Suppressor macrophage (primary cell): ENCODE results near the gene TLR9.
A peak's percentile ranks its signal among the peaks of the same experiment; 100 is the strongest.

ENCODE experiments used
- DNase-seq, 4 experiments: peaks; one replicate each; pipeline ENCODE4 v3.0.0-alpha.2; 2020 to 2022

TLR9 gene

DNA sequence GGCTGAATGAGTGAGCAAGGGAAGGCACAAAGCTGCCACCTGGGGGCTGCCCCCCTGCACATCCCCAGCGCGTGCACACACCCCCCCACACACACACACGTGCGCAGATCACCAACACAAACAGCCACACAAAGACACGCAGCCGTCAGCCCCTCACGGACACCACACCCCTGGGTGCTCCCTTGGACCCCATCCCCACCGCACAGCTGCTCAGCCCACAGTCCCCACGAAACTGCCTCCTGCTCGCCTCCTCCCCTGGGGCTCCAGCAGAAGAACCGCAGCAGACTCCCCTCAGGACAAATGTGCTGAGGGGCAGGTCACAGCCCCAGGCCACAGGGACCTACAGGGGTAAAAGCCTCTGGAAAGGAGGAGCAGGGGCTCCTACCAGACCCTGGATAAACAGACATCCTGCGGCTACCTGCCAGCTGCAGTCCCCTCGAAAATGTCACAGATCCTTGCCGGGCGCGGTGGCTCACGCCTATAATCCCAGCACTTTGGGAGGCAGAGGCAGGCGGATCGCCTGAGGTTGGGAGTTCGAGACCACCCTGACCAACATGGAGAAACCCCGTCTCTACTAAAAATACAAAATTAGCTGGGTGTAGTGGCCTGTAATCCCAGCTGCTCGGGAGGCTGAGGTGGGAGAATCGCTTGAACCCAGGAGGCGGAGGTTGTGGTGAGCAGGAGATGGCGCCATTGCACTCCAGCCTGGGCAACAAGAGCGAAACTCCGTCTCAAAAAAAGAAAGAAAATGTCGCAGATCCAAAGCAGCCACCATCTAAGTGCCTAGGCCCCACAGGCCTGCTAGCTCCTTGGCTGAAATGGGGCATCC lies 7.0 kb upstream of the TLR9 start:
- peak in 1 of 4 experiments; percentile 31 for DNase-seq

DNA sequence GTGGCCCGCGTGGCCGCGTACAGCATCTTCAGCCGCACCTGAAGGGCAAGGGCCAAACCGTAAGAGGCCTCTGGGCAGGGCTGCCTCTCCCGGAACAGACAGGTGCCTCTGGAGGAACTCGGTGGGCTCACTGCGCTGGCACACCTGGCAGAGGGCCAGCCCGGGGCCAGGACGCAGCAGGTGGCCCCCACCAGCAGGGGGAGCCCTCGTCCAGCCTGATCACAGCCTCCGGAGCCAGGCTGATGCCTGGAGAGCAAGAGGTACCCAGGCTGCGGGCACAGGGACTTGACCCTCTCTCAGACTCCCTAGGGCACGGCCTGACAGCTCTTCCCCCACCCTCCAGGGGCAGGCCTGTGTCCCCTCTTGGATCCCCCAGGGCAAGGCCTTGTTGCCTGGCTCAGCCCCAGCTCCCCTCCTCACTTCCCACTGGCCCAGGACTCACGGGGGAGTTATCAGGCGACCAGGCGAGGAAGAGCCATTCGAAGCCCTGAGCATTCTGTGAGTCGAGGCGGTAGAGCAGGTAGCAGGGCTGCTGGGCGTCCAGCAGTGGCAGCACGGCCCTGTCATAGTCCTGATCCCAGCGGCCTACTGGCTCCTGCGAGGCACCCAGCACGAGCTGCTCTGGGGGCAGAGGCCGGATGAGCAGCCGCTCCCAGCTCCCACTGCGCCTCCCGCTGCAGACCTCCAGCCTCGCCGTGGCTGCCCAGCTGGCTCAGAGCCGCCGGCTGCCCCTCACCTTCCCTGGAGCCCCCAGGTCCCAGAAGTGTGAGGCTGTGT lies 6.2 kb upstream of the TLR9 start:
- peak; percentile 84 to 94 (median 89) for DNase-seq

DNA sequence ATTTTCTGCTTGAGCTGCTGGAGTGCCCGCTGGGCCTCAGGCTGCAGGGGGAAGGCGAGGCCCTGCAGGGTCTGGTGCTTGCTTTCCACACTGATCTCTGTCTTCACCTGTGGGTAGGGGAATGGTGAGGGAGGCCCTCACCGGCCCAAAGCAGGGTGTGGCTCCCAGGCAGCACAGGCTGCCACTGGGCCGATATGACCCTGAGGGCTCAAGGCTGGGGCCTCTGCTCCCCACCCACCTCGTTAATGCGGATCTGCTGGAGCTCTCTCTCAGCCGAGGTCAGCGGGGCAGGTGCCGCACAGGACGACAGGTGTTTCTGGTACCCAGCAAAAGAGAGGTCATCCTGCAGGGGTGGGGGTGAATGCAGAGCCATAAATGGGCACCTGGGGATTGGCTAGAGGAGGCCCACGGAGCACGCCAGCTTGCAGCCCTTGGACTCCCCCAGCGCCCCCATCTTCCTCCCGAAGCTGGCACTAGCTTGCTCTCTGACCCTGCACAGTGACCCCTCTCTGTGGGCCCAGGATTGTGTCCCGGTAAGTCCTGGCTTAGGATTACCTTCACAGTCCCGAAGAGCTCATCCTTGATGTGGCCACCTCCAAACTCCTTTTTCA lies 5.5 kb upstream of the TLR9 start:
- no peak for DNase-seq

DNA sequence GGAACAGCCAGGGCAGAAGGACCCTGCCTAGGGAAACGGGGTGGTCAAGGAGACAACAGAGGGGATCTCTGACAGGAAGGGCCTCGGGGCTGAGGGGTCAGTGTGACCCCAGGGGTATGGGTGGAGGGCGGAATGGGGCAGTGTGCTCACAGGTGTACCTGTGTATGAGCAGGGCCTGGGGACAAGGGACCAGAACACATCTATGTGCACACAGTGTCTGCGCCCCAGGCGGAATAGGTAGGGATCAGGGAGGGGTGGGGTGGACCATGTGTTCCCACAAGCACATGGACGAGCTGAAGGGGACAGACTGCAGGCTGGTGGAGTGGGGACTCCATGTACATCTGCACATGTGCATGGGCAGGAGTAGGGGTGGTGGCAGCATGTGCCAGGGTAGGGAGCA lies 5.0 kb upstream of the TLR9 start:
- no peak for DNase-seq

DNA sequence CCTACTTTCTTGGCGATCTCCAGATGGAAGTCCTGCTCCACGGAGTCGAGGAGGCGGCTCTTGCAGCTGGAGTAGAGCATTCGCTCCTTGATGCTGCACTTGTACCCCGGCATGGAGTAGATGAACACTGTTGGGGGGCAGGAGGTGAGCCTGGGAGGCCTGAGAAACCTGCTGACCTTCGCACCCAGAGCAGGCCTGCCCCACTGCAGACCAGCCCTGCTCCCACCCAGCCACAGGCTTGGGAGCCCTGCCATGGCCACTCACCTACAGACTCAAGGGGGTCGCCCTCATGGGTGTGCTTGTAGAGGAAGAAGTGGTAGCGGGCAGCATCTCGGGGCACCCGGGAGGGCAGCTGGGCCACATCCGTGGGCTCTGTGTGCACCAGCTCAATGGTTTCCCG lies 4.2 kb upstream of the TLR9 start:
- no peak for DNase-seq

DNA sequence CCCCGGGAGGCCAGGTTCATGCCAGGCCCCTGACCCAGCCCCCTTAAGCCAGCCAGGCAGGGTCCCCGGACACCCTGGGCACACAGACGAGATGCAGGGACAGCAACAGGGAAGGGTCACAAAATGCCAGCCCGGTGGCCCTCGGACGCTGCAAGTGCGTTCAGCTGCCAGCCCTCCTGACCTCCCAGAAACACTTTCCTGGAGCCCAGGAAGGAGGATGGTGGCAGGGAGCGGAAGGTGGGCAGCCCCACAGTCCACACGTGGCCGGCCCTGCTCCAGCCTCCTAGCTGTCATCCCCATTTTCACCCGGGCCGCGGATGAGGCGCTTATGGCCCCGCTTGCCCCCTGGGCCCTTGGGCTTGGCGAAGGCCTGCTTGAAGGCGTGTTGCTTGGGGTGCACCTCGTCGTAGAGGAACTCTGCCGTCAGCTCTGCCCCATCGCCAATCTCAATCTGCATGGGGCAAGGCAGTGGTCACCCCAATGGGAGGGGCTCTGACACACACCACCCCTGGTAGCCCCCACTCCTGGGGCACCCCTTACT lies 3.4 kb upstream of the TLR9 start:
- no peak for DNase-seq

DNA sequence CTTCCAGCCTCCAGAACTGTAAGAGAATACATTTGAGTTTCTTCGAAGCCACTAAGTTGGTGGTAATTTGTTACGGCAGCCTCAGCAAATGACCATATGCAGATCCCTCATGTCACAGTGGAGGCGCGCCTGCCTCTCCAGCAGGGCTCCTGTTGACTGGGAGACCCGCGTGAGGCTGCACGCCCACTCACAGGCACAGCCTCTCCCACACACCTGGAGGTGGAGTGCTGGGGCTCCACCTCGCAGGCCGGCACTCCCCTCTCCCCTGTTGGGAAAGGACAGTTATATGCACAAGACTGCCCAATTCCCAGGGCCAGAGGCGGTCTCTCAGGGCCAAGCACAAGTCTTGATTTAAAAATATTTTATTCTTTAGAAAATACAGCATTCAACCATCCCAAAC lies 2.8 kb upstream of the TLR9 start:
- no peak for DNase-seq

DNA sequence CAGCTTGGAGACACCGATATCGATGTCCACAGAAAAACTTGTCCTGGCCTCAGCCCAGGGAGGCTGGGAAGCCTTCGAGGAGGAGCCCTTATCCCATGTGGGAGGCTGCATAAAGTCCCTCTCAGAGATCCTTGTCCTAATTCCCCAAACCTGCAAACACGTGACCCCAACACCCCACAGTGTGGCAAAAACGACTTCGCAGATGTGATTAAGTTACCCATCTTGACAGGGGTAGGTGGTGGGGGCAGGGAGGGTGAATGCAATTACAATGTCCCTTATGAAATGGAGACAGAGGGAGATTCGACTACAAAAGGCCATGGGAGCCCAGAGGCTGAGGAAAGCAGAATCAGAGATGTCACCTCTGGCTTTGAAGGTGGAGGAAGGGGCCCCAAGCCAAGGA lies 2.3 kb upstream of the TLR9 start:
- no peak for DNase-seq

DNA sequence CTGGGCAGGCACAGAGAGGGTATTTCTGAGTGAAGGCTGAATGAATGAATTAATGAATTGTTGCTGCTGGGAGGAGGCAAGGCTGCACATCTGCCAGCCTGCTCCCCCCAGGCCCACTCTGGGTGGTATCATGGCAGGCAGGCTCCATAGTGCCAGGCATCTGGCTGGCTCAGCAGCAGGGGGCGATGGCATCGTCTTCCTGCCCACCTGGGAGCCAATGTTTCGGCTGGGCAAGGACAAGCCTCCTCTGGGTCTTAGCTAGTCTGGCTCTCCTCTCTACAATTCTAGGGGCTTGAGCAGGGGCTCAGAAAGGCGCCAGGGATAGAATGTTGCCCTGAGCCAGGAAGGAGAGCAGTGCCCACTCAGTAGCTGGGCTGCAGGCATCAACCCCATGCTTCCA lies 1.7 kb upstream of the TLR9 start:
- DNase-seq: no peak

DNA sequence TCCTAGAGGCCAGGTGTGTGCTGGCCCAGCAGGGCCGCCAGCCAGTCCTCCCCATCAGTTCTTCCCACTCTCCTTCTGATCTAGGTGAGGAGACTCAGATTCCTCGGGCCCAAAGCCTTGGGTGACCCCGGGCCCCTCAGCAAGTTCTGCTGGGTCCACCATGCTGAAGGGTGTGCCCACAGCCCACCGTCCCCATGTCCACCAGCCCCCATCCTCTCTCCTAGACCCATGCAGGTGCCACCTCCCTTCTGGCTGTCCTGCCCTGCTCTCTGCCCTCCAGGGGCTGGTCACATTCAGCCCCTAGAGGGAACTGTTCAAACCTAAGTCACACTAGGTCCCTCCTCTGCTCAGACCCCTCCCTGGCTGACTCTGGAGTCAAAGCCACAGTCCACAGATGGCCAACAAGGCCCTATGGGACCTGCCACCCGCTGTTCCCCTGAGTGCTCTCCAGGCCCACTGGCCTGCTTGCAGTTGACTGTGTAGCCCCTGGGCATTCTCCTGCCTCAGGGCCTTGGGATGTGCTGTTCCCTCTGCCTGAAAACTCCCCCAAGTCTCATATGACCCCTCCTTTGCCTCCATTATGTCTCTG lies 878 bp upstream of the TLR9 start:
- no peak for DNase-seq

DNA sequence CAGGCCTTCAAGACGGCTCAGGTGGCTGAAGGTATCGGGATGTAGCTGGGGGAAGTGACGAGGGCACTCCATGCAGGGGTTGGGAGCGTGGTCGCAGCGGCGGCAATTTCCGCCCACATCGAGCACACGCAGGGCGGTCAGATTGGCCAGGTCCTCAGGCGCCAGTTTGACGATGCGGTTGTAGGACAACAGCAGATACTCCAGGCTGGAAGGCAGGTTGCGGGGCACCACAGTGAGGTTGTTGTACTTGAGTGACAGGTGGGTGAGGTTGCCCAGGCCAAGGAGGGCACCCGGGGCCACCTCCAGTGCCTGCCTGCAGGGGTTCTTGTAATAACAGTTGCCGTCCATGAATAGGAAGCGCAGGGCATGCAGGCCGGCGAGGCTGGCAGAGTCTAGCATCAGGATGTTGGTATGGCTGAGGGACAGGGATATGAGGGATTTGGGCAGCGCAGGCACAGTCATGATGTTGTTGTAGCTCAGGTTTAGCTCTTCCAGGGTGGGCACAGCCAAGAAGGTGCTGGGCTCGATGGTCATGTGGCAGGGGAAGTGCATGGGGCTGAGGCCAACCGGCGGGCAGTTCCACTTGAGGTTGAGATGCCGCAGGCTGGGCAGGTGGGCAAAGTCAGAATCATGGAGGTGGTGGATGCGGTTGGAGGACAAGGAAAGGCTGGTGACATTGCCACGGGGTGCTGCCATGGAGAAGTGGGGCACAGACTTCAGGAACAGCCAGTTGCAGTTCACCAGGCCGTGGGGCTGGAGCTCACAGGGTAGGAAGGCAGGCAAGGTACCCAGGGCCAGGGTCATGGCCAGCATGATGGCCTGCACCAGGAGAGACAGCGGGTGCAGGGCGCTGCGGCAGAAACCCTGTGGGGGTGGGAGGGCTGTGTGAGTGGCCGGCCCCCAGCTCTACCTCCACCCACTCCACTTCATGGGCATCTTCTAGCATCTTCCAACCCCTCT lies 1.7 kb downstream of the TLR9 start:
- DNase-seq: no peak

DNA sequence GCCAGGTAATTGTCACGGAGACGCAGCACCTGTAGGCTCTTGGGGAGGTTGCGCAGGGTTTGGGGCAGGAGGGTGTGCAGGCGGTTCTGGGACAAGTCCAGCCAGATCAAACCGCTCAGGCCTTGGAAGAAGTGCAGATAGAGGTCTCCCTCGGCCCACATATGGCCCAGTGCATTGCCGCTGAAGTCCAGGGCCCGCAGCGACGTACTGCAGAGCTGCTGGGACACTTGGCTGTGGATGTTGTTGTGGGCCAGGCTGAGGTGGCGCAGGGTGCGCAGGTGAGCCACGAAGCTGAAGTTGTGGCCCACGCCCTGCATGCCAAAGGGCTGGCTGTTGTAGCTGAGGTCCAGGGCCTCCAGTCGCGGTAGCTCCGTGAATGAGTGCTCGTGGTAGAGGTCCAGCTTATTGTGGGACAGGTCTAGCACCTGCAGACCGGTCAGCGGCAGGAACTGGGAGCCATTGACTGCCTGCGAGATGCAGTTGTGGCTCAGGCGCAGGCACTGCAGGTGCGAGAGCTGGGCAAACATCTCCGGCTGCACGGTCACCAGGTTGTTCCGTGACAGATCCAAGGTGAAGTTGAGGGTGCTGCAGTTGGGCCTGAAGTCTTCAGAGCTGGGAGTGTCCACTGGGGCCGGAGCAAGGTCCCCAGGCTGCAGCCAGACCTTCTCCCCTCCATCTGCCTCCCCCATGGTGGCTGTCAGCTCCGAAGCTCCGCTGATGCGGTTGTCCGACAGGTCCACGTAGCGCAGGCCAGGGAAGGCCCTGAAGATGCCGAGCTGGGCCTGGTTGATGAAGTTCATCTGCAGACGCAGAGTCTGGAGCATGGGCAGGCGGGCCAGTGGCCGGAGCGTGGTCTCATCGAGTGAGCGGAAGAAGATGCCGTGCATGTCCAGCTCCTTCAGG lies 2.9 kb downstream of the TLR9 start:
- no peak for DNase-seq

DNA sequence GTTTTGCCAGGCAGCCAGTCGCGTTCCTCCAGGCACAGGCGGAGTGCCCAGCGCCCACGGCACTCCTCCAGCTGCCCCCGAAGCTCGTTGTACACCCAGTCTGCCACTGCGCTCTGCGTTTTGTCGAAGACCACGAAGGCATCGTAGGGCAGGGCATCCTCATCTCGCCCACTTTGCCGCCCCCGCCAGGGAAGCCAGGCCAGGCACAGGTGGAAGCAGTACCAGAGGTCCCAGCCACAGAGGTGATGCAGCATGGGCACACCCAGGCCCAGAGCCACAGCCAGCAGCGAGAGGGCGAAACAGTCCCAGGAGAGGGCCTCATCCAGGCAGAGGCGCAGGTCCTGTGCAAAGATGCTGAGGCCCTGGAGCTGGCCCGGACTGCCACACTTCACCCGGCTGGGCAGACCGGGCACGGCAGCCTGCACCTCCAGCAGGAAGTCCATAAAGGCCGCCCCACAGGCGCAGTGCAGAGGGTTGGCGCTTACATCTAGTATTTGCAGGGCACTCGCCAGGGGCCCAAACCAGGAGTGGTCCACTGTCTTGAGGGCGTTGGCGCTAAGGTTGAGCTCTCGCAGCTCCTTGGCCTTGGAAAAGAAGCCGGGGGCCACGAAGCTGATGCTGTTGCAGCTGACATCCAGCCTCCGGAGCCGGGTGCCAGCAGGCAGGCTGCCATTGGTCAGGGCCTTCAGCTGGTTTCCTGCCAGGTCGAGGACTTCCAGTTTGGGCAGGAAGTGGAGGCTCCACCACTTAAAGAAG lies 3.7 kb downstream of the TLR9 start:
- DNase-seq: no peak

DNA sequence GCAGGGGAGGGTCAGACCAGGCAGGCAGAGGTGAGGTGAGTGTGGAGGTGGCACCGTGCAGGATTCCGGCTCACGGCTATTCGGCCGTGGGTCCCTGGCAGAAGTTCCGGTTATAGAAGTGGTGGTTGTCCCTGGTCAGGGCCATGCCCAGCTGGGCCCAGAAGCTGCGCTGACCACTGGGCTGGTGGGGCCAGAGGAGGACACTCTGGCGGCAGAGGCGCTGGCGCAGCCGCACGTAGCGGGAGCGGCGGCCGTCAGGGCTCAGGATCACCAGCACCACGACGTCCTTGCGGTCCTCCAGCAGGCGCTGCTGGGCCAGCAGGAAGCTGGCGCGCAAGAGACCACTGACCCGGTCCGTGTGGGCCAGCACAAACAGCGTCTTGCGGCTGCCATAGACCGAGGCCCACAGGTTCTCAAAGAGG lies 4.3 kb downstream of the TLR9 start:
- no peak for DNase-seq

DNA sequence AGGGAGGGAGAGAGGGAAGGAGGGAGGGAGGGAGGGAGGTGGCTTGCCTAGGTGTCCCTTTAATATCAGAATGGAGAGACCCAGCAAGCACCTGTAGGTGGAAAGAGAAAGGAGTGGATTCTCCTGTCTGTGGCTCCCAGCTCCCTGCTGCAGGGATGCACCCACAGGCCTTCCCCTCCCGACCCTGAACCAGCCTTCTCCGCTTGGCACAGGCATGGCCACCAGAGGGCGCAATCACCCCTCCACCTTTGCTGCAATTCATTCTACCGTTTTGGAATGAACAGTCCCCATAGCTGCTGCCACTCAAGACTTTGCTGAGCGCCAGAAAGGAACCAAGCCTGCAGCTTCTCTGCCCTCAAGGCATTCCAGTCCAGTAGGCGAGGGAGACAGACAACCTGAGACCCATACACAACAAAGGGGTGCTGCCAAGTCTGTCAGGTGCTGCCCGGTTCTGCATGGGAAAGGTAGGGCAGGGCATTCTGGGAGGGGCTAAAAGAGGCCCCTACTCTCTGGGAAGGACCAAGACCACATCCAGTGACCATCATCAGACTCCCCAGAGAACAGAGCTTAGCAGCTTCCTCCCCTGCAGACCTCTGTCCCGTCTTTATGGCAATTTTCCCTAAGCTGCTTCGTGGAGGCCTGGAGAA lies 4.9 kb downstream of the TLR9 start:
- DNase-seq: peak; percentile 86 to 92 (median 90)

DNA sequence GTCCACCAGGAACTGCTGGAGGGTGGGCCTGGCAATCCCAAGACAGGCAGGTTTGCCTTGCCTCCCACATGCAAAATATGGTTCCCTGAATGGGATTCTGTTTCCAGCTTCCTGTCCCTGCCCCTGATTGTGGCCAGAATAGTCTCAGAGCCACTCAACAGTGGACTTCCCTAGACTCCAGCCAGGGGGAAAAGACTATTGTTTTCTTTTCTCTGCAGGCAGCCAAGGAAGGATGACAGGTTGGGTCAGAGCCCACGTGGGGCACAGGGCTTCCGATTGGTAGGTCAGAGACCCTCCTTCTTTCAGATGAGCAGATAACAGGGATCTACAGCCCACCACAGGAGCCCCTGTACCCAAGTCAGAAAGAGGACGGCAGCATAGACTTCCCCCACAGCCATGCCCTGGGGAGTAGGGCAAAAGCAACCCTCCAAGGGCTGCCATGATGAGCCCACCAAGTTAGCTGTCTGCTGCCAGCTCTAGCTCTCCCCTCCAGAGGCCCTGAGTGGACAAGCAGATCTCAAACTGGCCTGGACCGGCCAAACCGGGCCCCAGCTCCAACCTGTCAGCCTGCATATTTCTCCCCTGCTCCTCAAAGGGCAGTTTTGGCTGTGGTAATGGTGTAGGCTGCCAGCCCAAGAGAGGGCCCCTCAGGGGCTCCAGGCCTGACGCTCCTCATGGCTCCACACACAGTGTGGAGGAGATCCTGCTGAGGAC lies 6.4 kb downstream of the TLR9 start:
- no peak for DNase-seq

DNA sequence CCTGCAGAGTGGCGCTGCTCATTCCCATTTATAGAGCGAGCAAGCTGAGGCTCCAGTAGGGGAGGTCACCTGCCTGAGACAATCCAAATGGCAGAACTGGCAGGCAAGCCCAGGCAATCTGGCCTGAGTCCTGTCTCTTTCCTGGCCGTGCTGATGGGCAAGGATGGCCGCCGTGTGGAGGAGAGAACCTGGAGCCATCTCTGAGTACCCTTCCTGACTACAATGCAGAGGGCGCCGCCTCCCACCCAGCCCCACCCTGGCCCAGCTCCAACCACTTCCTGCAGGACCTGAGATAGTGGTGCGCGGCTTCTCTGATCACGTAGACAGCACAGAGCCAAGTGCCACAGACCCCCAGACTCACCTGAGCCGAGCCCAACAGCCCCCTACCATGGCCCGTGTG lies 7.0 kb downstream of the TLR9 start:
- DNase-seq: no peak

DNA sequence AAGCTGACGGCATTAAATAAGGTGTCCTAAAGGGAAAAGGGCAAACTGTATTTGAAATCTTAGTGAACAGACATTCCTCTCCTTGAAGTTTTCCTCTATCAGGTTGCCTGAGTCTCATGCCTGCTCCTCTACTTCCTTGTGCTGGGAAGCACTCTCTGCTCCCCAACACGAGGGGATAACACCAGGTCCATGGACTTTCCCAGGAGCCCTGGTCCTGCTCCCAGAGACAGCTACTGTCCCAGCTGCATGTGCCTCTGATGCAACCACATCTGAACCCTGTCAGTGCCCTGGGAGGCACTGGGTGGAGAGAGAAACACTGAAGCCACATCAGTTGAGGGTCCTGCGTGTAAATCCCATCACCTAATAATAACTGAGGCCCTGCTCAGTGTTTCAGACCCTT lies 7.4 kb downstream of the TLR9 start:
- no peak for DNase-seq

DNA sequence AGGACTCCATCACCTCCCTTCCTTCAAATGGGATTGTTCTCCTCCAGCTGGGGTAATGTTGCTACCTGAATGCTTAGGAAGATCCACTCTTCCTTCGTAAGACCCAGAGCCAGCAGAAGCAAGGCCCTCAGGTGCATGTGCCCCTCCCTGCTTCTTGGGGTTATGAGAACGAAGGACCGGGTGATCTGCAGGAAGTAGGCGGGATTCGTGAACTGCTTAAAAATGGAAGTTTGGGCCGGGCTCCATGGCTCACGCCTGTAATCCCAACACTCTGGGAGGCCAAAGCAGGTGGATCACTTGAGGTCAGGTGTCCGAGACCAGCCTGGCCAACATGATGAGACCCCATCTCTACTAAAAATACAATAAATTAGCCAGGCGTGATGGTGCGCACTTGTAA lies 8.0 kb downstream of the TLR9 start:
- no peak for DNase-seq
